Cardiac fibroblast (primary cell): ENCODE results near the gene ZFR2.
"Not testable (repeated sequence)": the region's sequence is repeated elsewhere in the genome, so short reads cannot be mapped to it uniquely, and the experiment has no call there.

Experiments used
- DNase-seq, 2 donors: peaks; one replicate each; pipeline versions ENCODE4 v3.0.0 to v3.0.0-alpha.2; 2010; ENCODE audit warnings: low read depth in 2 of 2
- H3K4me3 ChIP-seq, 2 donors: replicated peaks in 1 of 2; 1 replicate in 1 of 2; 2 replicates in 1 of 2; pipeline ENCODE4 v1.5.1; 2011; ENCODE audit warnings: low read depth in 2 of 2, low read length in 2 of 2, mild to moderate bottlenecking in 2 of 2, moderate library complexity in 1 of 2
- CTCF ChIP-seq: IDR thresholded peaks from one replicate; pipeline ENCODE4 v1.5.1; 2011; ENCODE audit warnings: low read depth, mild to moderate bottlenecking, low read length, inconsistent platforms

Gene ZFR2

DNA sequence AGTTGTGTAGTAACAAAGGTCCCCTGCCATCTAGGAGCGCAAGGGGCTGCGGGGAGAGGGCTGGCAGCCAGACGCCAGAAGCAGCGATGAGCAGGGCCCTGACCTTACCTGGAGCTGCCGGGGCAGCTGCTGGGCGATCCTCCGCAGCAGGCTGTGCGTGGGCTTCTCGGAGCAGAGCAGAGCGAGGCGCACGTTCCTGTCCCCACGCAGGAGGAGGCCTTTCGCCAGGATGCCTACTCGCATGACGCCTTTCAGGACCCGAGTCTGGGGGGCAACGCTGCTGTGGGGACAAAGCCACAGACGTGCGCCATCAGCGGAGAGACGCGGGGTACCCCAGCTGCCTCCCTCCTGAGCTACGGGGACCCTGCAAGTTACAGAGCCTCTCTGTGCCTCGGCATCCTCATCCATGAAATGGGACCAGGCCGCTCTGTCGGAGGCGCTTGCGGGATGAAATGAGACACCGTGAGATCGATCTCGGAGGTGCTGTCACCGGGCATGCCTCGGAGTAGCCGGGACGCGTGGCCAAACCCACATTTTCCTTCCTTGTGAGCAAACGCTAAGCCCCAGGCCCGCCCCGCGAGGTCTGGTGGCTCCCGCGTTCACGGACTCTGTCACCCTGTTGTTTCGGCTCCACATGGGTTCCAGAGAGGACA, 52.1 kb downstream of the ZFR2 start:
- no peak for TF ChIP-seq CTCF
- H3K4me3 ChIP-seq, result no peak overlapping the region
- no peak for DNase-seq

DNA sequence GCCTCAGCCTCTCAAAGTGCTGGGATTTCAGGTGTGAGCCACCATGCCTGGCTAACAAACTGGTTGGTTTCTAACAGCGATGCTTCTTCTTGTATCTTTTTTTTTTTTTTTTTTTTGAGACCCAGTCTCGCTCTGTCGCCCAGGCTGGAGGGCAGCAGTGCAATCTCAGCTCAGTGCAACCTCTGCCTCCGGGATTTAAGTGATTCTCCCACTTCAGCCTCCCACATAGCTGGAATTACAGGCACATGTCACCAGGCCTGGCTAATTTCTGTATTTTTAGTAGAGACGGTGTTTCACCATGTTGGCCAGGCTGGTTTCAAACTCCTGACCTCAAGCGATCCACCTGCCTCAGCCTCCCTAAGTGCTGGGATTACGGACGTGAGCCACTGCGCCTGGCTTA, 52.7 kb downstream of the ZFR2 start:
- H3K4me3 ChIP-seq, DNase-seq: not testable (repeated sequence)

GRCh38 chr19:3814648-3815047, 54.2 kb downstream of the ZFR2 start:
- TF ChIP-seq CTCF, result no peak
- H3K4me3 ChIP-seq, result no peak overlapping the region
- DNase-seq, result no peak

DNA sequence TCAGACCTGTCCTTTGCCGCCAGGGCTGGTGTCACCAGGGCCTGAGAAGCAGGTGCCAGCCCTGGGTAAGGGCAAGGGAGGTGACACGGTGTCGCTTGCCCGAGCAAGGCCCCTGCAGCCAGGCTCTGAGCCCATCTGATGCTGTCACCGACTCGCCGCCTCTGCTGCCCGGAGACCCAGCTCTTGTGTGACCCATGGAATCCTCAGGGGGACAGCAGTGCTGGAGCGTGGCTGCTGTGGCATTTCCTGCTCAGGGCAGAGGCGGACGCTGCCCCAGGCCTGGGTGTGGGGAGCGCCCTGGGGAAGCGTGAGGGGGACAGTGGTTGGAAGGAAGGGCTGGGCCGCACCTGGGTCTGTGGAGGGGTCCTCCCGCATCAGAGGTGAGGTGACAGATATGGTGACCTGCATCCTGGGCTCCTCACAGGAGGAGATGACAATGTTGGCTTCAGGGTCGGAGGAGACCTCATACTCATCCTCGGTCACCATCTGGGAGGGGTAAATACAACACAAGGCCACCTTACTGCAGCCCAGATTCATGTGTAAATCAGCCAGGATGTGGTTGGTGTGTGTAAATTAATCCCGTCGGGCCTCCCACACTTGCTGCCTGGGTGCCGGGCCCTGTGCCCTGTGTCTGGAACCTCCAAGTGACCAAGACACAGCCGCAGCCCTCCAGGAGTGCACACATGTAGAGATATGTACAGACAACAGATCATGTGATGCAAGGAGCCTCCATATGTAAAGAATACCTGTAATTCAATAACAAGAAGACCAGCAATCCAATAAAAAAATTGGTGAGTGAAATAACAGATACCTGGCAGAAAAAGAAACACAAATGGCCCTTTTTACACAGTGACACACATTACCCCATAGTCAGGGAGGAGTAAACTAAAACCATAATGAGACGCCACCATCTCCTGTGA, 55.1 kb downstream of the ZFR2 start:
- no peak for TF ChIP-seq CTCF
- no peak overlapping the region for H3K4me3 ChIP-seq
- no peak for DNase-seq

GRCh38 chr19:3810708-3811355, 58.0 kb downstream of the ZFR2 start:
- TF ChIP-seq CTCF, result no peak
- no peak for DNase-seq
- no peak overlapping the region for H3K4me3 ChIP-seq

DNA sequence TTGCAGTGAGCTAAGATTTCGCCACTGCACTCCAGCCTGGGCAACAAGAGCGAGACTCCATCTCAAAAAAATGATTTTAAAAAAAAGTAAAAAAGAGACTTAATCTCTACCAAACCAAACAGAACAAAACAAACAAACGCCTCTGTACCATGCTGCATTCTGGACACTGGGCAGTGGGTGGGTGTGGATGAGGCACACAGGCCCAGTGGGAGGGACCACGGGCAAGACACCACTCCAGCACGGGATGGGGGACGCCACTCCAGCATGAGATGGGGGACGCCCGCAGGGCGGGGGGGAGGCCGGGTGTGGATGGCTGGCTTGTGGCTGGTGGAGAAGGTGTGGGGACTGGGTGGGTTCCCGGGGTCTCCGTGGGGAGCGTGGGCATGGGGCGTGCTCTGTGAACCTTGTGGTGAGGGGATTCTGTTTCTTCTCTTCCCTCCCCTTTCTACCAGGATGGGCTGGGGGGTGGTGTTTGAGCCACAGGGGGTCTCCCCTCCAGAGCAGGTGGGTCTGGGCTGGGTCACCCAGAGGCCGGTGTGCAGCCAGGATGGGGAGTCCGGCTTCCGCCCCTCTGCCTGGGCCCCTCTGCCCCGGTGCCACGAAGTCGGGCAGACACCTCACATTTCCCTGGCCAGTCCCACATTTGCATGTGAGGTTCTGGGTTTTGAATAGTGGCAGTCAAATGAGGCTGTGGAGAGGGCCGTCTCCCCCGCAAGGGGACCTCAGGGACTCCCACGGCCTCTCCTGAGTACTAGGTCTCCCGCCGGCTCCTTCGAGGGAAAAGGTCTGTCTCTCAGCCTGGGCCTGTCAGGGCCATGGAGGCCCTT, 58.7 kb downstream of the ZFR2 start:
- H3K4me3 ChIP-seq, result no peak overlapping the region
- TF ChIP-seq CTCF, result no peak
- DNase-seq, result no peak
